Renal cortex interstitium (tissue), 11 donors: ENCODE data around the gene TRIP10. TPM values are rescaled to one million over a fixed set of nuclear protein-coding genes. Genes with fewer than 3 reads are reported as not detected.
"Not testable (repeated sequence)": the region's sequence is repeated elsewhere in the genome, so short reads cannot be mapped to it uniquely, and the experiment has no call there.

ENCODE experiments used
- DNase-seq, 11 donors: peaks; one replicate each; pipeline ENCODE4 v3.0.0-alpha.2; 2013; ENCODE audit warnings: low read depth in 9 of 11, low spot score in 4 of 11; ENCODE audit errors: extremely low read depth in 1 of 11
- polyA plus RNA-seq, 3 donors: library from polyadenylated mRNA; unstranded; fragments of 120-200 nt; gene quantifications; one replicate each; pipeline ENCODE4 v1.2.1, GENCODE V29; 2013; ENCODE audit not compliant: insufficient read length in 3 of 3

Gene TRIP10
- polyA plus RNA-seq, 3 donors, result 51.4 to 68.9 (median 55.0) TPM

- peak in 7 of 11 donors; percentile 39 to 86 (median 72) for DNase-seq
These were observed 3.1 kb upstream of the TRIP10 start for GRCh38 chr19:6736169-6736916.

GRCh38 chr19:6736917-6737283, 2.6 kb upstream of the TRIP10 start:
- DNase-seq, result peak in 1 of 11 donors; percentile 74

- peak; percentile 98 to 100 (median 100) for DNase-seq
These were observed 2.1 kb upstream of the TRIP10 start, which contains the start of gene GPR108 for GRCh38 chr19:6737284-6737872. Gene GPR108, minus strand, starts transcription at chr19:6737580. Its CDS starts 4 bp downstream, at chr19:6737576.

GRCh38 chr19:6737873-6738786, 1.4 kb upstream of the TRIP10 start:
- peak in 6 of 11 donors; percentile 48 to 74 (median 68) for DNase-seq

- peak in 1 of 11 donors; percentile 31 for DNase-seq
These were observed 592 bp upstream of the TRIP10 start for GRCh38 chr19:6738787-6739389.

GRCh38 chr19:6739883-6740588, 556 bp downstream of the TRIP10 start:
- DNase-seq, result no peak

GRCh38 chr19:6740589-6741343, 1.3 kb downstream of the TRIP10 start:
- DNase-seq, result peak in 1 of 11 donors; percentile 45

- DNase-seq, result no peak
These were observed 3.6 kb downstream of the TRIP10 start for GRCh38 chr19:6743066-6743465.

- DNase-seq, result no peak
These were observed 4.4 kb downstream of the TRIP10 start for GRCh38 chr19:6743714-6744380.

GRCh38 chr19:6744381-6745301, 5.2 kb downstream of the TRIP10 start:
- DNase-seq, result peak in 3 of 11 donors; percentile 79 to 86 (median 82)

GRCh38 chr19:6745965-6746364, 6.5 kb downstream of the TRIP10 start:
- no peak for DNase-seq

- not testable (repeated sequence) for DNase-seq
These were observed 9.1 kb downstream of the TRIP10 start for GRCh38 chr19:6748543-6748942.

- DNase-seq, result no peak
These were observed 10.6 kb downstream of the TRIP10 start for GRCh38 chr19:6750062-6750461.

- no peak for DNase-seq
These were observed 11.7 kb downstream of the TRIP10 start for GRCh38 chr19:6751189-6751588.

- peak in 1 of 11 donors; percentile 51 for DNase-seq
These were observed 13.0 kb downstream of the TRIP10 start for GRCh38 chr19:6752256-6753177.
